Epidermal melanocyte (primary cell): Measurements from ENCODE around the gene TLCD1.

Experiments
- DNase-seq: peaks from one replicate; pipeline ENCODE4 v3.0.0; 2011; ENCODE audit warnings: low spot score; ENCODE audit not compliant: insufficient read length

The TLCD1 gene, protein sequence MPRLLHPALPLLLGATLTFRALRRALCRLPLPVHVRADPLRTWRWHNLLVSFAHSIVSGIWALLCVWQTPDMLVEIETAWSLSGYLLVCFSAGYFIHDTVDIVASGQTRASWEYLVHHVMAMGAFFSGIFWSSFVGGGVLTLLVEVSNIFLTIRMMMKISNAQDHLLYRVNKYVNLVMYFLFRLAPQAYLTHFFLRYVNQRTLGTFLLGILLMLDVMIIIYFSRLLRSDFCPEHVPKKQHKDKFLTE

GRCh38 chr17:28726226-28726626 is at the start of gene TLCD1:
TSS of gene TLCD1 (minus strand) at chr17:28726233. CDS start at chr17:28726097, 136 bp downstream.
- DNase-seq = peak; percentile 77

DNA sequence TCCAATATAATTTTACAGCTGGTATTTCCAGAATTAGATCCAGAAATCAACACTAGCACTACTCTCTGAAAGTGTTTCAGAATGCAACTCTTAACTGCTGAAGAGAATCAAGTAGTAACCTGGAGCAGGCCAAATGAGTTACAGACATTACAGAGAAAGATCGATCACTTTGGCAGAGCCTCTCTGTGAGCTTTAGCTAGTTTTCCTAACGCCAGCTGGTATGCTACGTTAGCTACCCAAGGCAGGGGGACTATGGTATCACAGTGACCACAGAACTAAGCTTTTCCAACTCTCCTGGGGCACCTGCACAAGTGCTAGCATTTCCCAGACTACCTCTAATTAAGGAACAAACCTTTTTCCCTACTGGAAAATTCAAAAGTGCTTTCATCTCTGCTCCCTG is 48.2 kb upstream of the TLCD1 start:
- no peak for DNase-seq

- no peak for DNase-seq
Observed at GRCh38 chr17:28773736-28774135, 47.7 kb upstream of the TLCD1 start.

DNA sequence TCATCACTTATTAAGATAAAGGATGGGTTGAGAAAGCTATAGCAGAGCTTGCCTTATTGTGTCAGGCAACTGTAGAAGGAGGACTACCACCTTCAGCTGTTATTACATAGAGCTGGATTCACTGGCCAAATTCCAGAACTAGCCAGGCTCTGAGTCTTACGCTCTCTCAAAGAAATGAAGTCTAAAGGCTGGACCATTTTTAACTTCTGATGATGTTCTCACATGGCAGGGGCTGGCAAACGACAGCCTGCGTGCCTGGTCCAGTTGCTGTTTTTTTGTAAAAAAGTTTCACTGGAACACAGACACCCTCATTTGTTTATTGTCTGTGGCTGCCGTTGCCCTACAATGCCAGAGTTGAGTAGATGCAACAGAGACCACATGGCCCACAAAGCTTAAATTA is 39.0 kb upstream of the TLCD1 start:
- no peak for DNase-seq

- peak; percentile 75 for DNase-seq
Observed at GRCh38 chr17:28763804-28764266, 37.8 kb upstream of the TLCD1 start.

- DNase-seq = no peak
Observed at GRCh38 chr17:28763137-28763799, 37.2 kb upstream of the TLCD1 start.

- no peak for DNase-seq
Observed at GRCh38 chr17:28760601-28761562, 34.8 kb upstream of the TLCD1 start.

DNA sequence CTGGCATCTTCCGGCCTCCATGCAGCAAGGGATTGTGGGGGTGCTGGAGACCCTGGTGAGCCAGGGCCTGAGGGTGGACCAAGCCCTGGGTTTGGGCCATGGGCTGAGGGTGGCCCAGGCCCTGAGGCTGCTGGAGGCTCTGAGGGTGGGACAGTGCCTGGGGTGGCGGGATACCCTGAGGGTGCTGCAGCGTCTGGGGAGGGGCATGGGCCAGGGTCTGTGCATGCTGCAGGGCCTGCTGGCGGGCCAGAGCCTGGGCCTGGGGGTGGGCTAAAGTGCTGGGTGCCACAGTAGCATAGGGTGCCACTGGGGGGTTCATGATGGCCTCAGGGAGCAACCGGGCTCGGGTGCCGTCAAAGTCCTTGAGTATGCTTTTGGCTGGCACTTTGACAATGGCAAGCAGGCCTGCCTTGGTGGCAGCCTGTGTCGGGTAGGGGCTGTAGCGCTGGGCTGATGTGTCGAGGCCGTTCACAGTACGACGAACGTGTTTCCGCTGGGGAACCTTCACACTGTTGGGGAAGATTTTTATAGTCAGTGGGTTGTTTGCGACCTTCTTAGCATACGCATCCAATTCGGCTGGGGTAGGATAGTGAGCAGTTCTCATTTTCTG is 33.3 kb upstream of the TLCD1 start:
- DNase-seq = no peak

DNA sequence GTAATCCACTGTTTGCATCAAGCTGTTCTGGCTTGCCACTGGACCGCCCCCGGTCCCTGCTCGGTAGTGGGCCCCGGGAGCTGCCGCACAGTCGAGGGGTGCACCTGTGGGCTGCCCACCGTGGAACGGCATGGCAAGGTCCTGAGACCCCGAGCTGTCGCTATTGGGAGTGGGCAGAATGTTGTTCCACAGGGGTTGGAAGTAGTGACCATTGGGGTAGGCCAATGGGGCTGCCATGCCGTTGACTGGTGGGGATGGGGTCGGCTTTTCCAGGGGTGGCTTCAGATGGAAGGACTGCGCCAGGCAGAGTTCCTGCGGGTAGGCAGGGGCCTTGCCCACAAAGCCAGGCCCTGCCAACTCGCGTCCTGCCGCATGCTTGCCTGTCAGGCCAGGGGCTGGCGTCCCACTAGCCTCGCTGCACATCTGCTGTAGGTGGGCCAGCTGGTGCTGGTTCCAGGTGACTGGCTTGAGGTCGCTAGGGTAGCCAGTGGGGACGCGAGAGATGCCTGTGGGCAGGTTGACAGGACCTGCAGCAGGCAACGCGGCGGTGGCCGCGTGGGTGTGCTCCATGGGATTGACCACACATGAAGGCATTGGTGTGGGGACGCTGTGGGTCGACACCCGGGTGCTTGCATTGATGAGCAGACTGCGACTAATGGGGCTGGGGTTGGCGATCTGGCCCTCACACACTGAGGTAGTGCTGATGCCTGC is 32.5 kb upstream of the TLCD1 start:
- DNase-seq = no peak

- DNase-seq = no peak
Observed at GRCh38 chr17:28756049-28756804, 30.2 kb upstream of the TLCD1 start.

- no peak for DNase-seq
Observed at GRCh38 chr17:28755486-28755885, 29.5 kb upstream of the TLCD1 start.

DNA sequence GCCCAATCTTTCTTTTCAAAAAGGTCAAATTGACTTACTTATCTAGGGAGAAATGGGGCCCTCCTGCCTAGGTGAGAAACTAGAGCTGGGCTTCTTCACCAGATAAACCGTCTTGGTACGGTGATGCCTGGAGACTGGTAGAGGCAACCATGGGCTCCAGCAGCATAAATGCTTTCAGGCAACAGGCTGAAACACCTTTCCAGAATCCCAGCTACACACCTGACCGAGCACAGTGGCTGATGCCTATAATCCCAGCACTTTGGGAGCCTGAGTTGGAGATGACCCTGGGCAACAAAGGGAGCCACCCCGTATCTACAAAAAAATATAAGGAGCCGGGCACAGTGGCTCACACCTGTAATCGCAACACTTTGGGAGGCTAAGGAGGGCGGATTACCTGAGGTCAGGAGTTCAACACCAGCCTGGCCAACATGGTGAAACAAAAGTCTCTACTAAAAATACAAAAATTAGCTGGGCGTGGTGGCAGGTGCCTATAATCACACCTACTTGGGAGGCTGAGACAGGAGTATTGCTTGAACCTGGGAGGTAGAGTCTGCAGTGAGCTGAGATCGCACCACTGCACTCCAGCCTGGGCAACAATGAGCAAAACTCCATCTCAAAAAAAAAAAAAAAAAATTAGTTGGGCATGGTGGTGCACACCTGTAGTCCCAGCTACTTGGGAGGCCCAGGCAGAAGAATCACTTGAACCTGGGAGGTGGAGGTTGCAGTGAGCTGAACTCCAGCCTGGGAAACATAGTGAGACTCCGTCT is 25.8 kb upstream of the TLCD1 start:
- DNase-seq = no peak

DNA sequence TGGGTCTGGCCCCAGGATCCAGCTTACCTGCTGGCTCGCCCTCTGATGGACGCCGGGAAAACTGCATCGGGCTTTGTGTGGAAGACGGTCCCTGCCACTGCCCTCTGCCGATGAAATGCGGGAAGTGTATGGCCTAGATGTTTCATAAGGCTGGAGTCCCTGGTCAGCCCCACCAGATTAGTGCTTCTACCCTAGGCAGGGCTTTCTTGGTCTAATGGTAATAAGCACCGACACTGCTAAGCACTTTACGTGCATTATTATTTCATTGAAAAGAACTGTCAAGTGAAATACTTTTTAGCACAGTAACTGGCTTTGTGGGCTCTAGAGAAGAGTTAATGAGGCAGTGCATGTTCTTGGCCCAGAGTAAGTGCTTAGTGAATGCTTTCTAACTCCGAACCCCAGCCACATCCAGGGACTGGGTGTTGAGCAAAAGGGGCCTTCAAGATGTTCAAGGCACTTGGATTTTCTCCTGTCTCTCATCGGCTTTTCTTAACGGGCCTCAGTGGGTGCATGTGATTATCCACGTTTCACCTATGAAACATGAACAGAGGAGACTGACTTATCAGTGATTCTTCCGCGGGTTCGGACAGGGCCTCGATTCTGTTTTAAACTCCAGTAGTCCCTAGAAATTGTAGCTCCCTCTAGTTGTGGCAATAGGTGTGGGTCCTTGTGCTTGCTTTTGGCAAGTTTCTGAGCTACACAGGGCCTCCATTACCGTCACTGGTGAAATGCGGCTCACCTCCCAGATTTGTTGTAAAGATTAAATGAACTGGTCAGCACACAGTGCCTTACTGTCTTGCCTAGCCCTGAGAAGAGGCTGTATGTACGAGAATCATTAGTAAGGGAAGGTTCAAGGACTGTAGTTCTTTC is 24.4 kb upstream of the TLCD1 start:
- peak; percentile 75 for DNase-seq

- no peak for DNase-seq
Observed at GRCh38 chr17:28749516-28750177, 23.6 kb upstream of the TLCD1 start.

GRCh38 chr17:28748852-28749515 is 23.0 kb upstream of the TLCD1 start:
- no peak for DNase-seq

GRCh38 chr17:28747801-28748750 is 22.0 kb upstream of the TLCD1 start:
- DNase-seq = no peak
